ENCODE results near the gene C6orf136.
"Not testable (repeated sequence)": the region's sequence is repeated elsewhere in the genome, so short reads cannot be mapped to it uniquely, and the experiment has no call there.

The C6orf136 gene

DNA sequence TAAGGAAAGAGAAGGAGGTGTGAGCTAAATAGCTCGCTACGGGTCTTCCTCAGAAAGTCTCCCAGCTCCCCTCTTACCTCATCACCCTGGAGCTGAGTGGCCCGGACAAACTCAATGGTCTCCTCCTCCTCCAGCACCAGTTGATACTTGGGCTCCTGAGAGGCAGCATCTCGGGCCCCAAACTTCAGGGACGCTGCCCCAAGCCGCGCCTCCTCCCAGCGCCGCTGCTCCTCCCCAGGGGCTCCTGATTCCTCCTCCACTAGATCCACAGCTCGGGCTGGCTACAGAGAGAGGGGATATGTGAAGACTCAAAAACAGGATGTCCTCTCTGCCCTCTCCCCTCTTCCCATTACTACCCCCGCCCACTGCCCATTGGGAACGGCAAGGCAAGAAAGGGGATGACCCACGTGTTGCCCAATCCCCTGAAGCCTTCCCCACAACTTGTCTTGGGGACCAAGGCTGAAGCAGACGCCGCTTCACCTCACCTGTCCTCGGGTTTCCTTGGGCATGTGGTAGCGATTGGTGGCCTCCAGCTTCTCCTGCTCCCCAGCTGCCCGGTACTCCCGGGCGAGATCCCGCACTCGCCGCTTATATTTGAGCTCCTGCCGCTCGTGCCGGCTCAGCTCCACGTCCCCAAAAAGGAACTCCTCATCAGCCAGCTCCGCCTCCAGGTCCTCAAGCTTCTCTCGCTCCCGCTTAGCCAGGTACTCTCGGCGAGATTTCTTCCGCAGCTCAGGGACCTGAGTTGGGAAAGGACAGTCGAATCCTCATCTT is 18.2 kb downstream of the C6orf136 start:
- DNase-seq = no peak

DNA sequence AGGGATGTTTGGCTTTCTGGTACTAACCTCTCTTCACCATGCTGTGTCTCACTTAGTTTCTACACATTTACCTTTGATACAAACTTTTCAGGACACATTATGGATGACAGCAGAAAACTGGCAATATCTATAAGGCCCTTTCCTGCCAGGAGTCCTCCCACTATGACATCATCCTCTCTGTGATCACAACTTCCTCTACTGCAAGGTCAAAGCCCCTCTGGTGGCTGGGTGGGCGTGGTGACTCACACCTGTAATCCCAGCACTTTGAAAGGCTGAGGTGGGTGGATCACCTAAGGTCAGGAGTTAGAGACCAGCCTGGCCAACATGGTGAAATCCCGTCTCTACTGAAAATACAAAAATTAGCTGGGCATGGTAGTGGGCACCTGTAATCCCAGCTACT is 19.4 kb downstream of the C6orf136 start:
- not testable (repeated sequence) for DNase-seq

DNA sequence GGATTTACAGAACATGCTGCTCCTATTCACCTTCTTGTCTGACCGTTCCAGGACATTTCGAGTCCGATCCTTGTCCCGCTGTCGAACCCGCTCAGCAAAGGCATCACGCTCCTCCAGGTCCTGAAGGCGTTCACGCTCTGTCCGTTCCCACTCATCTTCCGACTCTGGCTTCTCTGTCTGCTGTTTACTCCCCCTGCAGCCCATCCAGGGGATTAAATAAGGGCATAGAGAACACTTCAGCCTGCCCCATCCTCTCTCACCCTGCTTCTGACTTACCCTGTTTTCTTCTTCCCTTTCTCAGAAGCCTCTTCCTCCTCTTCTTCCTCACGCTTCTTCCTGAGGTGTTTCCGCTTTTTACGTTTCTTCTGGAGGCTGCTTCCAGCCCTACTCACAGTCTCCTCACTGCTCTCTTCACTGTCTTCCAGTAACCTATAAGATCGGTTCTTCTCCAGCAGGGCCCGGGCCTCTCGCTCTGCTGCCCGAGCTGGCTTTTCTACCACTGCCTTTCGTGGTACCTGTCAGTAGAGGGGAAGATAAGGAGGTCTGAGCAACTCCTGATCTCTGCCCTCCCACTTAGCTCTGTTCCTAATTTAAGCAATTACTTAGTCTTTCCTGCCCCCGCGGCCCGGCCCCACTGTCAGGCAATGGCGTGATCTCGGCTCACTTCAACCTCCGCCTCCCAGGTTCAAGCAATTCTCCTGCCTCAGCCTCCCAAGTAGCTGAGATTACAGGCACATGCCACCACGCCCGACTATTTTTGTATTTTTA is 24.0 kb downstream of the C6orf136 start:
- no peak for DNase-seq

DNA sequence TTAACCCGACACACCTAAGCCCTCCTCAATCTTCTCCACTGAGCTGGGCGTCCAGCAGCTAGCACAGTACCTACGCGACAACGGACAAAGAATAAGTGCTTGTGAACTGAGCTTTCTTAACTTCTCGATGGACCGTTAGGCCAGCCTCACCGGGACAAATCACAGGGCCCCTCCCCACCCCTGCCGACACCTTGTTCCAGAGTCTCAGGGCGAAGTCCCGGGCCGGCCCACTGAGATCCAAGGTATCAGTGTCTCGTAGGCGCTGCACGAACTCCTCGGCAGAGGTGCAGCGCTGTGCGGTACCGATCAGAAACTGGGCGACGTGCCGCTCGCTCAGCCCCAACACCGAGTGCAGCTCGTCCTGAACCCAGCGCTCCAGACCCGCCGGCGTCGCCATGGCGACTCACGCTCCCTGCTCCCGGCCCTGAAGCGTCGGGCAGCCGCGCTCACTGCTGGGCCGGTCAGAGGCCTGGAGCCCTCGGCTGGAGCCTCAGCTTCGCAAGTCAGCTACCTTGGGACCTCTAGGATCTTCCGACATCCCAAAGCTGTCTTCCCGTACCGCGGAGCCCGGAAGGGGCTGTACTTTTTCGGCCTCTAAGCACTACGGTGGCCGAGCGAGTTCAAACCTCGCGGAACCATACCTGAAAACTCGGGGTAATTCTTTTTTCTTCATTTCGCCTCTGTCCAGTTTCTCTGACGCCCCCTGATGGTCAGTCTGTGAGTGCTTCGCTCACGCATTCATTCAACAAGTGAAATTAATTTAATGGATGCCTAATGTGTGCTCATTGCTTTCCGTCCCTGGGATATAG is 25.7 kb downstream of the C6orf136 start, which contains the start of gene DHX16:
TSS of gene DHX16 (minus strand) at position 562 of the 809 bp plus-strand sequence. CDS start at position 397, 165 bp downstream.
- peak; percentile 88 for DNase-seq

DNA sequence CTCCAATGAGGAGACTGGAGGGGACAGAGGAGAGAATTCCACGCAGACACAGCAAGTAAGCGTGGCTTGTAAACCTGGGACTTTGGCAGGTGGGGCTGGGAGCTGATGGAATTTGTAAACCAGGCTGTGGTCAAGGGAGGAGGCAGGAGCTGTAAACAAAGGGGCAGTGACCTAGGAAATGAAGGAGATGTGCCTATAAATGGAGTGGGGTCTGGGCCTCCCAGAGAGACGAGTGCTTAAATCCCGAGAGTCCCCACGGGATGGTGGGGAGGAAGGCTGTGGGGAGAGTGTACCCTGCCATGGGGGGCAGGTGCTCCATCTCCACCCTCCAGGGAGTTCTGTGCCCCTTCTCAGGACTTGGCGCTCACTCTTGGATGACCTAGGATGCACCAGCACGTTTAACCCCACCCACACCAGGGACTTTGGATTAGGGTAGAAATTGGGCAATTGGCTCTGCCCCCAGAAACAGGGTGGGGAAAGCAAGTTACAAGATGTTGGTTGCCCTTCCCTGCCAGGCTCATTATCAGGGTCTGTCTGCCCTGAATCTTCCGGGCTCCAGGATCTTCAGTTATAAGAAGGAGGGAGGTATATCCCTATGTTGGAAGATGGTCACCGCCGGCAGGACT is 29.8 kb downstream of the C6orf136 start:
- DNase-seq = no peak

DNA sequence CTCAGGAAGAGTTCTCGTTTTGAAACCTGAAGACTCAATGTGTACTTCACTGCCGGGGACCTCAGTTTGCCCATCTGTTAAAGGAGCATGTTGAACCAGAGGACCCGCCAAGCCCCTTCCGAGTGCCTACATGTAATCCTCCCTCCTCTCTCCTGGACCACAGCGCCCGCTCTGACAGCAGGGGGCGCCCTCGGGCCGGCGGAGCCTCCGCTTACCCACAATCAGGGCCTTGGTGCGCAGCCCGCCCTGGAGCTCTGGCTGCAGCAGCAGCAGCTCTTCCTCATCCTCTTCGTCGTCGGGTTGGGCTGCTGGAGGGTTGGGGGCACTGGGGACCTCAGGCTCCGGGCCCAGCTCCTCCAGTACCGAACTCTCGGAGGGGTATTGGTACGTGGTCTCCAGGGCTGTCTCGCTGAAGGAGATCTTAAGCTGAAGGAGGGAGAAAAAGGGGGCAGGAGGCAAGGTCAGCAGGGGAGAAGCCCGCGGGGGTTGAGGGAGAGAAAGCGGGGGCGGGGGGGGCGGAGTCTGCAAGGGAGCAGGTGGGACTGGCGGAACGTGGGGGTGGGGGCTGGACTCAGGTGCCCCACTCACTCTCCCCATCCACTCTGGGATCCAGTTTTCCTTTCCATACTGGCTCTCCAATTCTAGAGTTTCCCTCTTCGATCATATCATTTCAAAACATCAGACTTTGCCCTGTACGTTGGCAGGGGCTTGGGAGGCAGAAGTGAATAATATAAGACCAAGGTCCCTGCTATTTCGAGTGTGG is 32.2 kb downstream of the C6orf136 start:
- peak; percentile 96 for DNase-seq

DNA sequence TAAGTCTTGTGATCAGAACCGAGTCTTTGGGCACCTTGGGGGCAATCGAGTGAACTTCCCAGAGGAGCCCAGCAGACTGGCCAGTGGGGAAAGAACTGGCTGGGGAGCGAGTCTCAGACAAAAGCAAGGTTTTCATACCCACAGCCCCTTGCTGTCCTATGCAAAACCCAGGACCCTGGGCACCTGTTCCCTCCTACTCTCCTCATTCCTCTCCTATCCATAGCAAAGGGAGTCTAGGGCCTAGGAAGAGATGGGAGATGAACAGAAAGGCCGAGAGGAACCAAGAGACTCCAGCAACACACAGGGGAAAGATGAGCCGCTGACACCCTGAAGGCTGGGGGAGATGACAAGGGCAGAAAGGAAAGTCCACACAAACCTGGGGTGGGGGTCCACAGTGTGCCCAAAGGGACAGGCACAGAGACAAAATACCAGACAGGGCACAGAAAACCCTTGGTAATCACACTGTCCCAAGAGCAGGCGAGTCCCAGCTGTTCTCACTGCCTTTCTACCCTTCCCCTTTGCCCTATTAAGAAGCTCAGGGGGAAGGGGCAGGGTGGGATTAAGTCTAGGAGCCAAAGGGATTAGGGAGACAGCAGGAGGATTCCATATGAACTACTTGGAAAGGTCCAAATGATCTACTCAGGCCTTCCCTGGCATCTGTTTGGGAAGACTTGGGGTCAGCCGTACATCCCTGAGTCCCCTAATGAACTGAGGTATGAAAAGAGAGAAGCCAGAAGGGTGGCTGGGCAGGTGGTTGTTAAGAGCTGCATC is 33.0 kb downstream of the C6orf136 start:
- no peak for DNase-seq

DNA sequence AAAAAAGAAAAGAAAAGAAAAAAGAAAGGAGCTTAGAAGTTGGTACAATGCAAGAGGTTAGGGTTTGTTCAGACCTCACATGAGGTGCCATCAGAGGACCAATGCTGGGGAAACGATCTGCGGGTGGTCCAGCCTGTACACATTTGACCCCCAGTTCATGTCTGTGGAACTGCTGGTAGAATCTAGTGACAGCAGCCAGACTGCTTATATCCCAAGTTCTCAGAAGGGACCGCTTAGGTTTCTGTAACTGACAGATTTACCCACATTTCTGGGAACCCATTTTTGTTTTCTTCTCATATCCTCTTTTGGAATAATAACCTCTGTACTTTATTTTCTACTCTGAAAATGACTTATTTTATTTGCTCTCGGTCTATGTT is 34.8 kb downstream of the C6orf136 start:
- peak; percentile 38 for DNase-seq

DNA sequence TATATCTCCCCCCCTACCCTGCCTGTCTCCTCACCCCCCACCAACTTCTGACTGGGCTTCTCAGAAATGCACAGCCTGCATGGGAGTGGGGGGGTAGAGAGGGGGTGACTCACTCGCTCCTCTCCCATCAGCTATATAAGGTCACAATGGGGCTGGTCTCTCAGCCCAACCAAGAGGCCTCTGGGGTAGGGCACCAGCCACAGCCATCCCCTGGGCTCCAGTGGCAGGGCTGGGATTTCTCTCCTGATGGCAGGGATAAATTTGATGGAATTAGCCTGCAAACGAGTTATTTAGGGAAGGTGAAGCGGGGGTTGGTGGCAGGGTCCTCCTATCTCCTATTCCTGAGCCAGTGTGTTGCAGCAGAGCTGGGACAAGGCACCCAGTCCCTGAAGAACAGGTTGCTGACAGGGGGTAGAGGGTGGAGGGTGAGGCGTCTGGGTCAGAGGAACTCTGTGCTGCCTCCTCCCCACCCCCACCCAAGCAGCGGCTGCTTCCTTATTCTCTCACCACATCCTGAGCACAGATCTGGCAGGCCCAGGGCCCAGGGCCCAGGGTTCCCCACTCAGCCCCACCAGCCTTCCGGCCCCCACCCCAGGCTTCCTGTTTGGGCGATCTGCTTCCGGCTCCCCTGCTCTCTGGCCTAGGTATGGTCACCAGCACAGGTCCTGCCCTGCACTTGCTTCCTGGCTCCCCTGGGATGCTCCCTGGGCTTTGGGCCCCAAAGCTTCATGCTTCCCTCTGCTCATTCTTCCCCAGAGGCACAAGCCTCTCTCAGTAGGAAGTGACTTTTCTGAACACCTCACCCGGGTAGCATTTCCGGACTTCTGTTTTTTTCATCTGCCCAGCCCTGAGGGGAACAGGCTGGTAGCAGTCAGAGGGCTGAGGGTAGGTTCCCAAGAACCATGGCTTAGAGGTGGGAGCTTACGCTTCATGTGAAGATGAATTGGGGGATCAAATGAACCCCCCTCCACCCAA is 35.5 kb downstream of the C6orf136 start:
- peak; percentile 82 for DNase-seq

DNA sequence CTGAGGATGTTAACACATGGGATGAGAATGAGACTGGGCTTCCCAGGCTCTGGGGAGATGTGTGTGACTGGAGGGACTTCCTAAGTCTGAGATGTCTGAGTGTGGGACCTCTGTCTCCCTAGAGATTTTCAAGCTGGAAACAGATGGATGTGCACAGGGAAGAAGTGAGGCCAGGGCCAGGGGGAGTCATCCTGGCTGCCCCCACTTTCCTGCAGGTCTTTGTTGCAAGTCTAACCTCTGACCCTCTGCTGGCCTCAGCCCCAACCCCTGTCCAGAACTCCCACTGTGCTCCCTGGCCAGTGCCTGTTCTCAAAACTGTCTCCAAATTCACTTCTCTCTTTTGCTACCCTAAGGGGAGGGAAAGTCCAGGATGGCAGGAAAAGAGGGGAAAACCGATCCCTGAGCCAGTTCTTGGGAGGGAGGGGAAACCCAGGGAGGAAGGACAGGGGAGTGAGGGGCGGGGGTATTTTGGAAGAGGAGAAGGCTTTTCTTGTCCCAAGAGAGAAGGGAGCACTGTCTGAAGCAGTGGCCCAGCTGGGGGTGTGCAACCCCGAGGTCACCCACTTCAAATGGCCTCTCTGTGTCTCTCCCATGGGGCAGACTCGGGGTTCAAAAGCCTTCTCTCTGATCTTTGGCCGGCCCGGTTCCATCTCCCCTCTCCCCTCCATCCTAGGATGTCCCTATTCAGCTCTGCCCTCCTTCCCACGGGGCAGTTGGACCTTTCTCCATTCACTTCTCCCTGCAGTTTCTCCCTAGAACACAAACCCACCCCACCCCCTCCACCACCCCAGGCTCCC is 36.4 kb downstream of the C6orf136 start:
- no peak for DNase-seq

DNA sequence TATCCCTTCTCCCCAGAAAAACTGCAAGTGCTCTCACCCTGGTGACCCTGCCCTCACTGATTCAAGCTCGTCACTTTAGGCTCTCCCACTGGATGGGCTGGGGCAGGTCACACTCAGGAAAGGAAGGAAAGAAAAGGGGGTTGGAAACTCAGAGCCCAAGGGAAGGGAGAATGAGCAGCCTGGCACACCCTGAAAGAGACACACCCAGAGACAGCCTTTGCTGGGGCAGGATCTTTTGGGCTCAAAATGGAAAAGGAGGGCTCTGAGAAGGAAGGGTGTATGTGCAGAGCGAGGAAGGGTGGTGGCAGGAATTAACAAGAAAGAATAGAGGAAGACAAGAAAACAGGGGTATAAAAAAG is 37.0 kb downstream of the C6orf136 start:
- DNase-seq = no peak

DNA sequence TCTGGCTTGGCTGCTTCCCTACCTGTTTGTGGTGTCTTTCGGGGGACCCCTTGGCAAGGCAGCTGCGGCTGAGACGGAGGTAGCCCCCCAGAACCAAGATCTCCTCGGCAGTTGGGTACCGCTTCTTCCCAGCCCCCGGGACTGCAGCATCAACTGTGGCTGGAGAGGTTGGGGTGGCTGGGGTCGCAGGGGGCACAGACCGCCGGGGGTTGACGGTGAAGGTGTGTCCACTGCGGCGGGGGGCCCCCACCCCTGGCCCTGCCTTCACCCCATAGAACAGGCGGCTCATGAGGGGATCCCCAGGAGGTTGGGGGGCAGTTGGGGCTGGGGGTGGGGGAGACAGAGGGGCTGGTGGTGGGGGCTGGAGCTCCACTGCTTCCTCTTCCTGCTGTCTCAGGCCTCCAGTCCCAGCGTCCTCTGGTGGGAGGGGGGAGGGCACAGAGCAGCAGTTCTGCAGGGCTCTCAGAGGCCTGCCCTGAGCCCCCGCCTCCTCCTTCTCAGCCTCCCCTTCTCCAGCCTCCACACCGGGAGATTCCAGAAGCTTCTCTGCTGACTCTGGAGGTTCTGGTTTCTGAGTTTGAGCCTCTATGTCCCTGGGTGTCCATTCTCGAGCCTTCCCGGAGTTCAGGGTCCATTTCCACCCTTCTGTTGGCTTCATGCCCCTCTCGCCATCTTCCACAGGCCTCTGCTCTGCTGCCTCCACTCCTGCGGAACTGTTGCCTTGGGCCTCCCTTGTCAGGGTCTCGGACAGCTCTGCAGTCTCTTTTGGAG is 37.6 kb downstream of the C6orf136 start:
- peak; percentile 56 for DNase-seq

DNA sequence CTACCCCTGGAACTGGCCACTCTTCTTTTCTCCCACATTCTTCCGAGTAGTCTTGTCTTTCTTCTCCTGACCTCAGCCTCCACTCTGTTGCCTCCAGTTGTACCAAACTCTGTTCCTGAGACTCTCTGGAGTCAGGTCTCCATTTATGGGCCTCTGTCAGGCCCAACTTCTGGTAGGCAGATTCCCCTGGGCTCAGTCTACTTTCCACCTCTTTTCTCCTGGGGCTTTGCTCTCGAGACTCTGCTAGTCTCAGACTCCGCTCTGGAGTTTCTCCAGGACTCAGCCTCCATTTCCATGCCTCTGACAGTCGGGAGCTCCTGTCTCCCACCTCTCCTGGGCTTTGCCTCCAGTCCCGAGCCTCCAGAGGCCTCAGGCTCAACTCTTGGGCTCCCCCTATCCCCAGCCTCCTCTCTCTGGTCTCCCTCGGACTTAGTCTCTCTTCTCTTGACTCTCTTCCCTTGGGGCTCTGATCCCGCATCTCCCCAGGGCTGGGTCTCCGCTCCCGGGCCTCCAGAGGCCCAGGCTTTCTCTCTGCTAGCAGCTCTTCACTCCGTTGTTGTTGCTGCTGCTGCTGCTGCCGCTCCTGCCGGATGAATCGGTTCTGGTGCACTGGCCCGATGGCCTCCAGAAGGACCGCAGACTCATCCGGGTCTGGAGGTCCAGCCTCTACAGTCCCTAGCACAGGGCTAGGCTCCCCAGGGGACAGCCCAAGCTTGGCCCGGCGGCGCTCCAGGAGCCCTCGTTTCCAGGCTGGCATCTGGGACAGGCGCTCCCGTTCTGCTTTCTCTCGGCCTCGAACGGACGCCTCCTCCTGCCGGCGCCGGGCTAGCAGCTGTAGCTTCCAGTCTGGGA is 38.5 kb downstream of the C6orf136 start:
- peak; percentile 44 for DNase-seq

DNA sequence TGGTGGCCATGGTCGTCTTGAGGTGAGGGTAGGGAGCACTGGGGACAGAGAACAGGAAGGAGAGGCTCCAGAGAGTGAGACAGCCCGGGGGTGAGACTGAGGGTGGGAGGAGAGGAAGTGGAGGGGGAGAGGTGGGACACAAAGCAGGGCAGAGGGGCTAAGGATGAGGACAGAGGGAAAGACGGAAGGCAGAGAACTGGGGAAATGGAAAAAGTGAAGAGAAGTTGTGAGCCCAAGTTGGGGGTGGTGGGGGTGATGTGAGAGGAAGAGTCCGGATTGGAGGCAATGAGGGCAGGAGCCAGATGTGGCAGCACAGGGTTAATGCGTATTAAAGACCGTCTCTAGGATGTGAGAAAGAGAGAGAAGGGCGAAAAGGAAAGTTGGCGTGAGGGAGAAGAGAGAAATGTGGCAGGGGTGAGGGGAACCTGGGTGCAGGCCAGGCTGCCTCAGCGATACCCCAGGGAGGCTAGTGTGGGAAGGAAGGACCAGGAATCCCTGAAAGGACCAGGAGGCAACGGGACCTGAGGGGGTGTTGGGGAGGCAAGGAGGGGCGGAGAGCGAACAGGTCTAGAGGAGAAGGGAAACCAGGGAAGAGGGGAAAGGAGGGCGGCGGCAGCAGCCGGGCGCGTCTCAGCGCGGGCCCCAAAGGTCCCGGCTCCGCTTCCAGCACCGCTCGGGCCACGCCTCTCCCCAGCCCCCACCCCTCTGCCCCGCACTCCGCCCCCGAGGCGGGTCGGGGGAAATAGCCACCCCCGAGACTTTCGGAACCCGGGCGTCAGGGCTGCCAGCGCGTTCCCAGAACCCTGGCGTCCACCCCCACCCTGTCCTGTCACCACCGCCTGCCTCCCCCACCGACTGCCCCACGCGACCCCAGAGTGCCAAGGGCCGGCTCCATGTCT is 39.3 kb downstream of the C6orf136 start, which contains the start of gene PPP1R18:
TSS of gene PPP1R18 (minus strand) at position 637 of the 899 bp plus-strand sequence. CDS start at position 10, 627 bp downstream.
- DNase-seq = peak; percentile 85

DNA sequence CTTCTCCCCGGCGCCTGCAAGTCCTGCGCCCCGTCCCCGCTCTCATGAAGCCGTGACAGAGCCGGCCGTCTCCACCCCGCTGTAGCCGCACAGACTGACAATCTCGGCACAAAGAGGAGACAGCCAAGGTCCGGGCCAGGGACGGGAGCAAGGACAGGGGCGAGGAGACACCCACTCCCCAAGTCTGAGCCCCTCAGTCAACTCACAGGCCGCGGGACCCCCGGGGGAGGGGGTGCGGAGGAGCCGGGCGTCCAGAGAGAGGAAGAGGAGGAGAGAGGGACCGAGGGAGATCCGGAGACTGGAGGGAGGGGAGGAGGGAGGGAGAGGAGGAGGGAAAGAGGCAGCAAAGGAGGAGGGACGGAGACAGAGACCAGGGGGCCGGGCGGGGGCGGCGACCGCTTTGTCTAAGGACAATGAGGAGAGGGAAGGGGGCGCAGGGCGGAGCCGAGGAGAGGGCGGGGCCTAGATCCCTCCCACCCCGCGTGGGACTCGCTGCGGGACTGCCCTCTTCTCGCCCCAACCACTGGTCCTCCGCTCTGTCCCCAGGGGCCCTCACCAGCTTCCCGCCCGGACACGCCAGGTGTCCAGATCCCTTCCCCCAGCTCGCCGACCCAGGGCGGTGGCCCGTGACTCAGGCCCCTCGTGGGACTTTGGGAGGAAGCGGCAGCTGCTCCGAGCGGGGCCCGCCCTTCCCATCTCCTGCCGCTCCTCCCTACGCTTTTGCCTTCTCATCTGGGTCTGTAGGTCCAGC is 40.1 kb downstream of the C6orf136 start:
- DNase-seq = peak; percentile 75
